Neuronal stem cell (in vitro differentiated cells): ENCODE results near the gene HECW1. TPM values are rescaled to one million over a fixed set of nuclear protein-coding genes. Genes with fewer than 3 reads are reported as not detected.

ENCODE experiments used
- small RNA-seq: library from polyadenylated mRNA; stranded (forward); fragments of <200 nt; extraction: miRNeasy Mini kit (QIAGEN cat#:217004); gene quantifications from one replicate; pipeline ENCODE3, GENCODE V24; 2013; ENCODE audit not compliant: insufficient read depth

The HECW1 gene

Small RNAs within 50 kb of the gene (small RNA-seq; reads per million reads assigned to genes)
- 2.8 reads per million for gene MIR3943
- gene RF00019, result not detected
- gene RNU6-575P, result not detected
- not detected for gene RNU7-35P
